Hepatocyte (in vitro differentiated cells): Measurements from ENCODE around the gene PGAP3. TPM values are rescaled to one million over a fixed set of nuclear protein-coding genes. Genes with fewer than 3 reads are reported as not detected.
A peak's percentile ranks its signal among the peaks of the same experiment; 100 is the strongest.

Experiments
- DNase-seq: peaks from one replicate; pipeline ENCODE4 v3.0.0-alpha.2; 2016; ENCODE audit warnings: low spot score
- H2AFZ ChIP-seq: fragments of 200-600 bp; sonication (generic); 2 replicates; pipeline ENCODE4 v1.6.0; 2016; ENCODE audit warnings: antibody characterized with exemption, mild to moderate bottlenecking
- H3K27ac ChIP-seq: fragments of 200-600 bp; sonication (generic); 2 replicates; pipeline ENCODE4 v1.5.1; 2016; ENCODE audit warnings: mild to moderate bottlenecking
- H3K27me3 ChIP-seq: fragments of 200-600 bp; sonication (generic); 2 replicates; pipeline ENCODE4 v1.6.1; 2016
- H3K36me3 ChIP-seq: fragments of 200-600 bp; sonication (generic); replicated peaks from 2 replicates; pipeline ENCODE4 v1.5.1; 2016; ENCODE audit warnings: low read depth; ENCODE audit not compliant: insufficient read depth
- H3K4me1 ChIP-seq: fragments of 200-600 bp; sonication (generic); 2 replicates; pipeline ENCODE4 v1.5.1; 2016; ENCODE audit warnings: mild to moderate bottlenecking, moderate library complexity; ENCODE audit not compliant: insufficient read depth
- H3K4me2 ChIP-seq: fragments of 200-600 bp; sonication (generic); 2 replicates; pipeline ENCODE4 v1.6.0; 2016
- H3K4me3 ChIP-seq: fragments of 200-600 bp; sonication (generic); 2 replicates; pipeline ENCODE4 v1.5.1; 2016; ENCODE audit warnings: mild to moderate bottlenecking
- H3K79me2 ChIP-seq: fragments of 200-600 bp; sonication (generic); 2 replicates; pipeline ENCODE4 v1.6.0; 2017; ENCODE audit warnings: mild to moderate bottlenecking
- H3K9me2 ChIP-seq: fragments of 200-600 bp; sonication (generic); replicated peaks from 2 replicates; pipeline ENCODE4 v1.6.0; 2017; ENCODE audit warnings: mild to moderate bottlenecking; ENCODE audit not compliant: insufficient read depth
- H3K9me3 ChIP-seq: fragments of 200-600 bp; sonication (generic); 2 replicates; pipeline ENCODE4 v1.5.1; 2016; ENCODE audit warnings: low read depth, mild to moderate bottlenecking
- H4K20me1 ChIP-seq: fragments of 200-600 bp; sonication (generic); 2 replicates; pipeline ENCODE4 v1.6.0; 2016; ENCODE audit warnings: mild to moderate bottlenecking; ENCODE audit not compliant: insufficient read depth, poor library complexity, severe bottlenecking
- EZH2 ChIP-seq: fragments of 200-600 bp; sonication (generic); IDR thresholded peaks from 2 replicates; pipeline ENCODE4 v1.6.1; 2016; ENCODE audit warnings: antibody characterized with exemption, mild to moderate bottlenecking, borderline replicate concordance
- EZH2phosphoT487 ChIP-seq: fragments of 200-600 bp; sonication (generic); IDR thresholded peaks from one replicate; pipeline ENCODE4 v1.6.1; 2018; ENCODE audit warnings: antibody characterized with exemption, mild to moderate bottlenecking, low read depth, moderate library complexity; ENCODE audit not compliant: unreplicated experiment, severe bottlenecking
- whole genome bisulfite sequencing: methylation state at CpG from one replicate; pipeline ENCODE4 v1.1.6; 2016; ENCODE audit warnings: low lambda C conversion rate; ENCODE audit errors: missing lambda C conversion rate; 5-methylcytosine and 5-hydroxymethylcytosine counted together
- polyA plus RNA-seq: library from polyadenylated mRNA; unstranded; fragments of >200 nt; fragmentation: Nextera tagmentation; extraction: Ambion mirVana; gene quantifications from 2 replicates; pipeline ENCODE4 v1.2.1, GENCODE V29; 2016
- total RNA-seq: library from RNA; depleted of rRNA; stranded (reverse); fragments of >200 nt; gene quantifications from 2 replicates; pipeline ENCODE4 v1.2.3, GENCODE V29; 2014
- TF ChIP-seq, protein P1 (sequence below): fragments of 200-600 bp; sonication (generic); IDR thresholded peaks from 2 replicates; pipeline ENCODE4 v1.5.1; 2016; ENCODE audit warnings: antibody characterized with exemption, mild to moderate bottlenecking; ENCODE audit not compliant: poor library complexity

The PGAP3 gene
- total and polyA plus RNA-seq, 2 experiments from 2014 or later, result 33.0 to 35.4 TPM

DNA sequence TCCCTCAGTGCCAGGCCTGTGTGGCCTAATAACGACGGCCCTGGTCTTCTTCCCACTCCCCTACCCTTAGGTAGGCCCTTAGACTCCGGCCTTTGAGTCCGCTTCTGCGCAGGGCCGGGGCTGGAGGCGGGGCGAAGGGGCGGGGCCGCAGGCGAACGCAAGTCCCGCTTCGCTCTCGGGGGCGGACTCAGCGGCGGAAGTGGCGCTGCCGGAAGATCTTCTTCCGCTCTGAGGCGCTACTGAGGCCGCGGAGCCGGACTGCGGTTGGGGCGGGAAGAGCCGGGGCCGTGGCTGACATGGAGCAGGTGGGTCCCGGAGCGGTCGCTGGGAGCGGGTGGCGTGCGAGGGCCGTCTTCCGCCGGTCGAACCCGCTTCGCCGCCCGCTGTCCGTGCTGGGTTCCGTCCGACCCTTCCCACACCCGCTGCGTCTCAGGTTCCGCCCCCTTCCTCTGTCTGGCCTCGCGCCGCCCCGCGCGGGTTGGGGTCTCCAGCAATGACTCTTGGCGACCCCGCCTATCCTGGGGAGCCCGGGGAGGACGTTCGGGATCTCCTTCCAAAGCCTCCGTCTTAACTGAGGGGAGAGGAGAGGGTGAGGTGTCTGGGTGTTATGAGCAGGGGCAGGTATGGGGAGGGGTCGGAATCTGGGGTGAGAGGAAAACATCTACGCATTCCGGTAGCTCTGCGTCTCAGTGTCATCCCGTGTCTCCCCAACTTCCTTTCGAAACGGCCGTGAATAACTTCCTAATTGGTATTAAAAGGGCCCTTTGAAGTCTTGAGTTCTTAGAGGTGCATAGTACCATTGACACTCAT is 50.7 kb downstream of the PGAP3 start, which contains the start of gene STARD3:
TSS of gene STARD3 (plus strand) at position 218 of the 810 bp plus-strand sequence. CDS start 16,388 bp downstream, outside the sequence.
- peaks cover 6% of the 10 kb centered on the region for H4K20me1 ChIP-seq
- peak within 1 kb of the TSS; percentile 86 for H3K4me3 ChIP-seq
- under 1% methylated on average over 44 of the region's 69 CpGs for WGBS
- peak; percentile 95 for DNase-seq
- peaks cover 50% of the 10 kb centered on the region for H3K79me2 ChIP-seq
- H3K9me2 ChIP-seq, result no peaks in the 10 kb centered on the region
- H3K27ac ChIP-seq, result peak within 1 kb of the TSS; percentile 86
- TF ChIP-seq, protein P1, sequence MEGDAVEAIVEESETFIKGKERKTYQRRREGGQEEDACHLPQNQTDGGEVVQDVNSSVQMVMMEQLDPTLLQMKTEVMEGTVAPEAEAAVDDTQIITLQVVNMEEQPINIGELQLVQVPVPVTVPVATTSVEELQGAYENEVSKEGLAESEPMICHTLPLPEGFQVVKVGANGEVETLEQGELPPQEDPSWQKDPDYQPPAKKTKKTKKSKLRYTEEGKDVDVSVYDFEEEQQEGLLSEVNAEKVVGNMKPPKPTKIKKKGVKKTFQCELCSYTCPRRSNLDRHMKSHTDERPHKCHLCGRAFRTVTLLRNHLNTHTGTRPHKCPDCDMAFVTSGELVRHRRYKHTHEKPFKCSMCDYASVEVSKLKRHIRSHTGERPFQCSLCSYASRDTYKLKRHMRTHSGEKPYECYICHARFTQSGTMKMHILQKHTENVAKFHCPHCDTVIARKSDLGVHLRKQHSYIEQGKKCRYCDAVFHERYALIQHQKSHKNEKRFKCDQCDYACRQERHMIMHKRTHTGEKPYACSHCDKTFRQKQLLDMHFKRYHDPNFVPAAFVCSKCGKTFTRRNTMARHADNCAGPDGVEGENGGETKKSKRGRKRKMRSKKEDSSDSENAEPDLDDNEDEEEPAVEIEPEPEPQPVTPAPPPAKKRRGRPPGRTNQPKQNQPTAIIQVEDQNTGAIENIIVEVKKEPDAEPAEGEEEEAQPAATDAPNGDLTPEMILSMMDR, result no peak
- TF ChIP-seq EZH2 (no peak), EZH2phosphoT487 (no peak)
- H3K4me2 ChIP-seq, result peak within 1 kb of the TSS; percentile 87
- peak within 1 kb of the TSS; percentile 49 for H2AFZ ChIP-seq
- no peaks in the 10 kb centered on the region for H3K9me3 ChIP-seq
- H3K36me3 ChIP-seq, result no peaks in the 10 kb centered on the region
- H3K4me1 ChIP-seq, result peaks cover 43% of the 10 kb centered on the region
- no peaks in the 10 kb centered on the region for H3K27me3 ChIP-seq

DNA sequence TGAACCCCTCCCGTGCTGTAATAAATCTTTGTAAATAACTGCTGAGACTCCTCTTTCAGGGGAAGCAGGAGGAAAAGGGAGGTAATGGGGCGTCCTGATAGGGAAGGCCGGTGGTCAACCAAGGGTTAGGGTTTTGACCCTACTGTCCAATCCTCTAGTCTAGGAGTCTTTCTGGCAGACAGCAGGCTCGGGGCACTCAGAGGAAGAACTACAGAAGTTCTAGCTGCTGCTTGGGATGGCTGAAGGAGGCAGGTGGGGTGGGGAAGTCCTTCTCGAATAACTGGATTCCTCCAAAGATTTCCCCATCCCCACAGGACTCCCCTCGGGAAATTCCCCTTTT is 51.3 kb downstream of the PGAP3 start:
- H3K27ac ChIP-seq, result peak overlapping the region; percentile 86

DNA sequence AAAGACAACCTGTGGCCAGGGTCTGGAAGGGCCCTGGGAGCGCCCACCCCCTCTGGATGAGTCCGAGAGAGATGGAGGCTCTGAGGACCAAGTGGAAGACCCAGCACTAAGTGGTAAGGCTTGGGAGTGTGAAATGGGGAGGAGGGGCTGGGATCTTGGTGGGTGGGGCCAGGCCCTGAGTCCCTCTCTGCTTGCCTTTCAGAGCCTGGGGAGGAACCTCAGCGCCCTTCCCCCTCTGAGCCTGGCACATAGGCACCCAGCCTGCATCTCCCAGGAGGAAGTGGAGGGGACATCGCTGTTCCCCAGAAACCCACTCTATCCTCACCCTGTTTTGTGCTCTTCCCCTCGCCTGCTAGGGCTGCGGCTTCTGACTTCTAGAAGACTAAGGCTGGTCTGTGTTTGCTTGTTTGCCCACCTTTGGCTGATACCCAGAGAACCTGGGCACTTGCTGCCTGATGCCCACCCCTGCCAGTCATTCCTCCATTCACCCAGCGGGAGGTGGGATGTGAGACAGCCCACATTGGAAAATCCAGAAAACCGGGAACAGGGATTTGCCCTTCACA is 52.2 kb downstream of the PGAP3 start:
- H3K4me1 ChIP-seq, result peaks cover 52% of the 10 kb centered on the region
- DNase-seq, result no peak
- no peaks in the 10 kb centered on the region for H3K9me2 ChIP-seq
- no peak overlapping the region for H2AFZ ChIP-seq
- no peak overlapping the region for H3K4me3 ChIP-seq
- 85% methylated on average over 8 of the region's 8 CpGs for WGBS
- peaks cover 6% of the 10 kb centered on the region for H4K20me1 ChIP-seq
- no peaks in the 10 kb centered on the region for H3K36me3 ChIP-seq
- no peaks in the 10 kb centered on the region for H3K9me3 ChIP-seq
- H3K27ac ChIP-seq, result no peak overlapping the region
- TF ChIP-seq, protein P1, result no peak
- TF ChIP-seq EZH2, result no peak
- TF ChIP-seq EZH2phosphoT487, result no peak
- H3K79me2 ChIP-seq, result peaks cover 35% of the 10 kb centered on the region
- H3K27me3 ChIP-seq, result no peaks in the 10 kb centered on the region
- no peak overlapping the region for H3K4me2 ChIP-seq

More for the DNA sequence above, 51.3 kb downstream of the PGAP3 start:
- Histone ChIP-seq H3K4me2 (peak overlapping the region; percentile 87), H3K36me3 (no peaks in the 10 kb centered on the region), H2AFZ (peak overlapping the region; percentile 49), H3K9me2 (no peaks in the 10 kb centered on the region), H3K9me3 (no peaks in the 10 kb centered on the region), H4K20me1 (peaks cover 6% of the 10 kb centered on the region), H3K4me1 (peaks cover 48% of the 10 kb centered on the region), H3K79me2 (peaks cover 44% of the 10 kb centered on the region), H3K4me3 (no peak overlapping the region), H3K27me3 (no peaks in the 10 kb centered on the region)
- no peak for TF ChIP-seq EZH2
- DNase-seq, result no peak
- 49% methylated on average over 6 of the region's 6 CpGs for WGBS

DNA sequence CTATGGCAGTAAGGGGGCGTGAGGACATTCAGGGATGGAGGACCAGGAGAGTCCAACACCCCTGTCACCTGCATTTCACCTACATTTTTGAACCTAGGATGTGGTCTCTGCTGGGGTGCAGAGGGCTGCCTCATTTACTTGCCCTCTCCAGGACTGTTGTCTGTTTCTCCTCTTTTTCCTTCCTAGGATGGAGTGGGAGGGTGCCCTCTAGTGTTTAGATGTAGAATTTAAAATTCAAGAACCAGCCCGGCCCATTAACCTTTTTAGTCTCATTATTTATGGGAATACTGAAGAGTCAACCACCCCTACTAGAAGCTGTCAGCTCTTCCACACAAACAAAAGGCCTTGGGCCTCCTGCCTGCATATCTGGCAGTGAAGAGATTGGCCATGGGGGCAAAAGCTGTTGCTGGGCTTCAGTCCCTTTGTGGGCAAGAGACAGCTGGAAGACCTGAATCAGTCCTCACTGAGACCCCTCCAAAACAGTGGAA is 53.4 kb downstream of the PGAP3 start:
- Histone ChIP-seq H3K9me3 (no peaks in the 10 kb centered on the region), H3K4me3 (no peak overlapping the region), H3K9me2 (no peaks in the 10 kb centered on the region), H2AFZ (no peak overlapping the region), H4K20me1 (no peaks in the 10 kb centered on the region), H3K79me2 (peaks cover 23% of the 10 kb centered on the region), H3K27me3 (no peaks in the 10 kb centered on the region), H3K4me1 (peaks cover 40% of the 10 kb centered on the region), H3K36me3 (no peaks in the 10 kb centered on the region), H3K27ac (no peak overlapping the region), H3K4me2 (no peak overlapping the region)
- 48% methylated on average over 2 of the region's 2 CpGs for WGBS
- TF ChIP-seq, protein P1, result peak; percentile 69
- no peak for TF ChIP-seq EZH2phosphoT487
- peak; percentile 69 for DNase-seq
